ENCODE results near the gene TSPAN18. TPM values are rescaled to one million over a fixed set of nuclear protein-coding genes. Genes with fewer than 3 reads are reported as not detected.

TSPAN18 gene
- total RNA-seq, 1 donor from 2014 or later: 5.2 TPM

GRCh38 chr11:44826922-44827643, 100.3 kb downstream of the TSPAN18 start:
- Histone ChIP-seq H3K27me3 (ENCODE audit: control insufficient read depth, insufficient read depth, low read length) (no peaks in the 10 kb centered on the region), H3K36me3 (ENCODE audit: control insufficient read depth, insufficient read depth, low read length) (no peaks in the 10 kb centered on the region), H3K4me3 (ENCODE audit: low read depth, low read length) (no peak overlapping the region)
- no peak for TF ChIP-seq CTCF (IDR thresholded peaks at IDR 0.05; ENCODE audit: insufficient read depth, low read length, poor library complexity, severe bottlenecking)
- no peak for DNase-seq (ENCODE audit: low read depth)

- no peak for DNase-seq (ENCODE audit: low read depth)
- no peaks in the 10 kb centered on the region for H3K36me3 ChIP-seq (ENCODE audit: control insufficient read depth, insufficient read depth, low read length)
- no peak for TF ChIP-seq CTCF (IDR thresholded peaks at IDR 0.05; ENCODE audit: insufficient read depth, low read length, poor library complexity, severe bottlenecking)
- peaks cover 3% of the 10 kb centered on the region for H3K27me3 ChIP-seq (ENCODE audit: control insufficient read depth, insufficient read depth, low read length)
- H3K4me3 ChIP-seq (ENCODE audit: low read depth, low read length): no peak overlapping the region
Observed at GRCh38 chr11:44828296-44828695, 101.5 kb downstream of the TSPAN18 start.

- no peak overlapping the region for H3K4me3 ChIP-seq (ENCODE audit: low read depth, low read length)
- DNase-seq (ENCODE audit: low read depth): no peak
- H3K36me3 ChIP-seq (ENCODE audit: control insufficient read depth, insufficient read depth, low read length): no peaks in the 10 kb centered on the region
- H3K27me3 ChIP-seq (ENCODE audit: control insufficient read depth, insufficient read depth, low read length): peaks cover 5% of the 10 kb centered on the region
- TF ChIP-seq CTCF (IDR thresholded peaks at IDR 0.05; ENCODE audit: insufficient read depth, low read length, poor library complexity, severe bottlenecking): no peak
Observed at GRCh38 chr11:44829838-44830237, 103.1 kb downstream of the TSPAN18 start.

GRCh38 chr11:44831605-44832394, 105.0 kb downstream of the TSPAN18 start:
- no peak for TF ChIP-seq CTCF (IDR thresholded peaks at IDR 0.05; ENCODE audit: insufficient read depth, low read length, poor library complexity, severe bottlenecking)
- no peaks in the 10 kb centered on the region for H3K36me3 ChIP-seq (ENCODE audit: control insufficient read depth, insufficient read depth, low read length)
- no peak for DNase-seq (ENCODE audit: low read depth)
- H3K4me3 ChIP-seq (ENCODE audit: low read depth, low read length): no peak overlapping the region
- peaks cover 7% of the 10 kb centered on the region for H3K27me3 ChIP-seq (ENCODE audit: control insufficient read depth, insufficient read depth, low read length)

- Histone ChIP-seq H3K4me3 (ENCODE audit: low read depth, low read length) (no peak overlapping the region), H3K36me3 (ENCODE audit: control insufficient read depth, insufficient read depth, low read length) (no peaks in the 10 kb centered on the region), H3K27me3 (ENCODE audit: control insufficient read depth, insufficient read depth, low read length) (peaks cover 7% of the 10 kb centered on the region)
- no peak for TF ChIP-seq CTCF (IDR thresholded peaks at IDR 0.05; ENCODE audit: insufficient read depth, low read length, poor library complexity, severe bottlenecking)
- no peak for DNase-seq (ENCODE audit: low read depth)
Observed at GRCh38 chr11:44832452-44832851, 105.7 kb downstream of the TSPAN18 start.

All from kidney epithelial cell (primary cell).